ENCODE measurements around the gene DNAJB1.

The DNAJB1 gene

DNA sequence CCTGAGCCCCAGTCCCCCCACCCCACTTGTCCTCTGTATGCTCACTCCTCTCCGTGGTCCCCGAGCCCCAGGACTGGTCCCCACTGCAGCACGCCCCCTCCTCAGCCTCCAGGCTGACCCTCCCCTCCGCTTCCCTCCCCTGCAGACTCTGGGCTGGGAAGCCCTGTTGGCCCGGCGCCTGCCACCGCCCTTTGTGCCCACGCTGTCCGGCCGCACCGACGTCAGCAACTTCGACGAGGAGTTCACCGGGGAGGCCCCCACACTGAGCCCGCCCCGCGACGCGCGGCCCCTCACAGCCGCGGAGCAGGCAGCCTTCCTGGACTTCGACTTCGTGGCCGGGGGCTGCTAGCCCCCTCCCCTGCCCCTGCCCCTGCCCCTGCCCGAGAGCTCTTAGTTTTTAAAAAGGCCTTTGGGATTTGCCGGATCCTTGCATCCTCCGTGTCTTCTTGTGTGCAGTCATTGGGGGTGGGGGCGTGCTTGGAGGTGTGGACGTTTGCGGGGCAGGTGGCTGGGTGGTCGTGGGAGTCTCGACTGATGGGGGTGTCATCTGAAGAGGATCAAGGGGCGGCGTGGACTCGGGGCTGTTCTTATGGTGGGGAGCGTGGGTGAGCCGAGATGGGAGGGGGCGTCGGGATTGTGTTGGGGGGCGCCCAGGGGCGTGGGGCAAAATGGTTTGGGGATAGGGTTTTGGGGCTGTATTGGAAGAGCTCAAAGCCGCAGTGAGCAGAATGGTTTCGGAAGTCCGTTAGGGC is 46.6 kb downstream of the DNAJB1 start:
- DNase-seq, result no peak

DNA sequence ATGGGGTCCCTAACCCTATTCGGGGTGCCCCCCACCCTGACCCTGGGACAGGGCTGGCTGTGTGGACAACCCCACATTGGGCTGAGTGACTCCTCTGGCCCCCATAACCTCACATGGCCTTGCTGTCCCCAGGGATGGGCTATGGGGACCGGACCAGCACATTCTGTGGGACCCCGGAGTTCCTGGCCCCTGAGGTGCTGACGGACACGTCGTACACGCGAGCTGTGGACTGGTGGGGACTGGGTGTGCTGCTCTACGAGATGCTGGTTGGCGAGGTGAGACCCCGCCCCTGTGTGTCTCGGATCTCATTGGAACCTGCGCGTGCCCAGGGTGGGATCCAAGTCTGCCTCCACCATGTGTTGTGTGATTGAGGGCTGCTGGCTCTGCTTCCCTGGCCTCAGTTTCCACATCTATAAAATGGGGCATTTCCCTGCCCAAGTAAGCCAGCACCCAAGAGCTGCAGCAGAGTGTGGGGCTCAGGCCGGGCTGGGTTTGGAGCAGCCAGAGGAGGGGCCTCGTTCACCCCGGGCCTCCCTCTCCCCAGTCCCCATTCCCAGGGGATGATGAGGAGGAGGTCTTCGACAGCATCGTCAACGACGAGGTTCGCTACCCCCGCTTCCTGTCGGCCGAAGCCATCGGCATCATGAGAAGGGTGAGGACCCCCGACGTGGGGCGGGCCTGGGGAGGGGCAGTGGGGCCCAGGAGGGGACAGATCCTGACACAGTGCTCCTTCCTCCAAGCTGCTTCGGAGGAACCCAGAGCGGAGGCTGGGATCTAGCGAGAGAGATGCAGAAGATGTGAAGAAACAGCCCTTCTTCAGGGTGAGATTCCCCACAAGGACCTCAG is 47.9 kb downstream of the DNAJB1 start:
- DNase-seq, result no peak

DNA sequence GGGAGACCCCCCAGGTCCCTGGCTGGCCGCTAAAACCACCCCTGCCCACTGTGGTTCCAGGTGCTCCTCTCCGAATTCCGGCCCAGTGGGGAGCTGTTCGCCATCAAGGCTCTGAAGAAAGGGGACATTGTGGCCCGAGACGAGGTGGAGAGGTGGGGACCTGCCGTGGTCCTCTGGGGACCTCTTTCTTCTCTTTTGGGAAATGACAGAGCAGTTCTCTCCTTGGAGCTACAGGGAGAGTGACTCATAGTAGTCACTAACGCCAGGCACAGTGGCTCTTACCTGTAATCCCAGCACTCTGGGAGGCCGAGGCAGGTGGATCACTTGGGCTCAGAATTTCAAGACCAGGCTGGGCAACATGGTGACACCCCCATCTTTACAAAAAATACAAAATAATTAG is 50.4 kb downstream of the DNAJB1 start:
- no peak for DNase-seq

DNA sequence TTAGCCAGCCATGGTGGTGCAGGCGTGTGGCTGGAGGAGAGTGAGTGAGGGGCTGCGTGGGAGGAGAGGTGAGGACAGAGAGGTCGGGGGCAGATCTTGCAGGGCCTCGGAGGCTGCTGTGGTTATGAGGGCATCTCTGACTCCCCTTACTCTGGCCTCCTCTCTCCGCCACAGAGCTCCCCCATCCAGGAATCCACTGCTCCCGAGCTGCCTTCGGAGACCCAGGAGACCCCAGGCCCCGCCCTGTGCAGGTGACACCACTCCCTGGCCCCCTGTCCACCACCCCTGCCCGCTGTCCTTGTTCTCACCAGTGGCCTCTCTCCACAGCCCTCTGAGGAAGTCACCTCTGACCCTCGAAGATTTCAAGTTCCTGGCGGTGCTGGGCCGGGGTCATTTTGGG is 50.8 kb downstream of the DNAJB1 start:
- no peak for DNase-seq

All from activated naive CD4-positive, alpha-beta T cell treated with anti-CD3 and anti-CD28 coated beads, Interleukin-2, amount 50 U/mL, for 16 hours (primary cell).